CD4-positive, alpha-beta memory T cell (primary cell): Measurements from ENCODE around the gene STK24. TPM values are rescaled to one million over a fixed set of nuclear protein-coding genes. Genes with fewer than 3 reads are reported as not detected.

Experiments
- CTCF ChIA-PET: fragments of 350-600 bp; sonication (Branson Sonifier 250); formaldehyde crosslinking; loops from one replicate; lab custom pipeline; 2021; ENCODE audit warnings: inconsistent platforms; ENCODE audit not compliant: partially characterized antibody; lab: Charles Lee
- POLR2A ChIA-PET: fragments of 350-600 bp; sonication (Branson Sonifier 250); formaldehyde crosslinking; loops from one replicate; lab custom pipeline; 2021; ENCODE audit not compliant: partially characterized antibody; lab: Charles Lee
- DNase-seq, 5 donors: peaks; one replicate each; pipeline versions ENCODE4 v3.0.0 to v3.0.0-alpha.2; 2020 to 2022; ENCODE audit warnings: mixed read lengths in 1 of 5
- H3K27ac ChIP-seq: one replicate; pipeline ENCODE4 v1.7.0; 2013; ENCODE audit warnings: low read depth, low read length
- H3K27me3 ChIP-seq: 2 replicates; pipeline ENCODE4 v1.7.0; 2013; ENCODE audit warnings: mild to moderate bottlenecking, low read length, moderate library complexity; ENCODE audit not compliant: insufficient read depth
- H3K36me3 ChIP-seq: 2 replicates; pipeline ENCODE4 v1.7.0; 2013; ENCODE audit warnings: mild to moderate bottlenecking, low read length, moderate library complexity; ENCODE audit not compliant: insufficient read depth
- H3K4me1 ChIP-seq: 2 replicates; pipeline ENCODE4 v1.7.0; 2013; ENCODE audit warnings: mild to moderate bottlenecking, low read length, moderate library complexity; ENCODE audit not compliant: insufficient read depth
- H3K4me3 ChIP-seq, 2 donors: one replicate each; pipeline ENCODE4 v1.7.0; 2013; ENCODE audit warnings: low read length in 2 of 2, mild to moderate bottlenecking in 1 of 2
- H3K9me3 ChIP-seq, 2 donors: one replicate each; pipeline ENCODE4 v1.7.0; 2013; ENCODE audit warnings: low read length in 2 of 2, control low read depth in 1 of 2; ENCODE audit not compliant: control insufficient read depth in 1 of 2
- H3K27ac Mint-ChIP-seq, 7 donors: one replicate each; pipeline ENCODE4 v1.8.0; 2020 to 2021; ENCODE audit warnings: mixed read lengths in 7 of 7, mild to moderate bottlenecking in 6 of 7, inconsistent platforms in 3 of 7, moderate library complexity in 3 of 7
- H3K27me3 Mint-ChIP-seq, 2 donors: one replicate each; pipeline ENCODE4 v1.8.0; 2020 to 2021; ENCODE audit warnings: mixed read lengths in 2 of 2
- H3K36me3 Mint-ChIP-seq, 2 donors: one replicate each; pipeline ENCODE4 v1.8.0; 2020 to 2021; ENCODE audit warnings: mixed read lengths in 2 of 2, inconsistent platforms in 1 of 2, mild to moderate bottlenecking in 1 of 2
- H3K4me1 Mint-ChIP-seq, 4 donors: one replicate each; pipeline ENCODE4 v1.8.0; 2020 to 2021; ENCODE audit warnings: mixed read lengths in 4 of 4, mild to moderate bottlenecking in 1 of 4
- H3K4me3 Mint-ChIP-seq, 8 donors: one replicate each; pipeline ENCODE4 v1.8.0; 2020 to 2021; ENCODE audit warnings: mixed read lengths in 8 of 8, mild to moderate bottlenecking in 7 of 8, moderate library complexity in 6 of 8, inconsistent platforms in 3 of 8
- H3K9me3 Mint-ChIP-seq, 8 donors: one replicate each; pipeline ENCODE4 v1.8.0; 2020 to 2021; ENCODE audit warnings: mixed read lengths in 8 of 8, mild to moderate bottlenecking in 5 of 8, inconsistent platforms in 3 of 8, moderate library complexity in 1 of 8
- intact Hi-C: fragments of 100-400 bp; cut with micrococcal nuclease; formaldehyde crosslinking; loops from one replicate; pipeline ENCODE4 v1.15.1; 2023
- polyA plus RNA-seq, 2 donors: library from polyadenylated mRNA; unstranded; fragments of 300-500 nt; fragmentation: Illumina TruSeq; gene quantifications; one replicate each; pipeline ENCODE4 v1.2.3, GENCODE V29; 2021
- total RNA-seq, 2 experiments: library from RNA; stranded (reverse); gene quantifications; one replicate each; pipeline ENCODE4 v1.2.3, GENCODE V29; 2021

STK24 gene
- total and polyA plus RNA-seq, 4 experiments from 2014 or later, result 24.2 to 147 (median 118) TPM

GRCh38 chr13:98490195-98490836 is 86.6 kb downstream of the STK24 start:
- POLR2A ChIA-PET, result no interaction called here
- H3K4me1 ChIP-seq, result peaks cover 83% of the 10 kb centered on the region

GRCh38 chr13:98489446-98490194 is 87.3 kb downstream of the STK24 start:
- H3K36me3 Mint-ChIP-seq, result peaks cover 6 to 34% of the 10 kb centered on the region in 2 donors
- no peaks in the 10 kb centered on the region for H3K27me3 Mint-ChIP-seq
- no peak for DNase-seq
- ChIA-PET CTCF (interaction anchor here (1.0 kb wide), 1 partner anchor 164 kb away, joined by 3 read pairs; no protein-coding TSS in a partner anchor), POLR2A (no interaction called here)
- H3K4me3 Mint-ChIP-seq, result peak overlapping the region in 1 of 8 donors; percentile 18
- Histone ChIP-seq H3K9me3 (no peaks in the 10 kb centered on the region), H3K4me1 (peaks cover 86% of the 10 kb centered on the region), H3K36me3 (no peaks in the 10 kb centered on the region), H3K4me3 (no peak overlapping the region), H3K27me3 (no peaks in the 10 kb centered on the region), H3K27ac (no peak overlapping the region)
- H3K4me1 Mint-ChIP-seq, result peaks cover 73 to 94% (median 86%) of the 10 kb centered on the region in 4 donors
- H3K27ac Mint-ChIP-seq, result peak overlapping the region; percentile 26 to 82 (median 63)
- peaks cover 0 to 1% (median 0%) of the 10 kb centered on the region in 8 donors for H3K9me3 Mint-ChIP-seq
- intact Hi-C loops, result no loop called here

More at GRCh38 chr13:98490195-98490836, 86.6 kb downstream of the STK24 start:
- Mint-ChIP-seq H3K27ac (peak overlapping the region; percentile 26 to 73 (median 47)), H3K36me3 (peaks cover 12 to 34% of the 10 kb centered on the region in 2 donors), H3K9me3 (peaks cover 0 to 1% (median 0%) of the 10 kb centered on the region in 8 donors), H3K4me1 (peaks cover 69 to 92% (median 83%) of the 10 kb centered on the region in 4 donors), H3K27me3 (no peaks in the 10 kb centered on the region), H3K4me3 (peak overlapping the region in 1 of 8 donors; percentile 39)
- Histone ChIP-seq H3K9me3 (no peaks in the 10 kb centered on the region), H3K27ac (no peak overlapping the region), H3K36me3 (no peaks in the 10 kb centered on the region), H3K27me3 (no peaks in the 10 kb centered on the region), H3K4me3 (no peak overlapping the region)
- intact Hi-C loops, result no loop called here
- DNase-seq, result no peak
- CTCF ChIA-PET, result interaction anchor here (0.7 to 1.0 kb wide), 3 partner anchors 15 to 164 kb away, joined by 3 read pairs; no protein-coding TSS in a partner anchor

- Mint-ChIP-seq H3K27ac (peak overlapping the region in 6 of 7 donors; percentile 63 to 98 (median 83)), H3K4me3 (no peak overlapping the region), H3K27me3 (no peaks in the 10 kb centered on the region), H3K4me1 (peaks cover 76 to 99% (median 91%) of the 10 kb centered on the region in 4 donors), H3K9me3 (peaks cover 0 to 1% (median 0%) of the 10 kb centered on the region in 8 donors), H3K36me3 (peaks cover 4 to 34% of the 10 kb centered on the region in 2 donors)
- H3K4me1 ChIP-seq, result peaks cover 92% of the 10 kb centered on the region
- intact Hi-C loops, result no loop called here
- ChIA-PET POLR2A (interaction anchor here (1.1 kb wide), 1 partner anchor 12 kb away, joined by 5 read pairs; no protein-coding TSS in a partner anchor), CTCF (interaction anchor here (0.8 to 1.9 kb wide), 3 partner anchors 37 to 65 kb away, joined by 3 to 5 read pairs (median 3); no protein-coding TSS in a partner anchor)
- H3K27me3 ChIP-seq, result no peaks in the 10 kb centered on the region
- DNase-seq, result no peak
- no peaks in the 10 kb centered on the region for H3K36me3 ChIP-seq
- H3K27ac ChIP-seq, result no peak overlapping the region
- H3K9me3 ChIP-seq, result no peaks in the 10 kb centered on the region
- no peak overlapping the region for H3K4me3 ChIP-seq
These were observed 88.2 kb downstream of the STK24 start for GRCh38 chr13:98488736-98489135.

- intact Hi-C loops, result no loop called here
- H3K9me3 Mint-ChIP-seq, result peaks cover 0 to 1% (median 0%) of the 10 kb centered on the region in 8 donors
- Histone ChIP-seq H3K4me3 (no peak overlapping the region), H3K27ac (no peak overlapping the region), H3K27me3 (no peaks in the 10 kb centered on the region), H3K36me3 (no peaks in the 10 kb centered on the region), H3K4me1 (peaks cover 95% of the 10 kb centered on the region), H3K9me3 (no peaks in the 10 kb centered on the region)
- H3K27me3 Mint-ChIP-seq, result no peaks in the 10 kb centered on the region
- H3K4me1 Mint-ChIP-seq, result peaks cover 72 to 100% (median 93%) of the 10 kb centered on the region in 4 donors
- POLR2A ChIA-PET, result no interaction called here
- peak overlapping the region in 3 of 8 donors; percentile 19 to 32 (median 26) for H3K4me3 Mint-ChIP-seq
- H3K27ac Mint-ChIP-seq, result peak overlapping the region; percentile 22 to 98 (median 88)
- DNase-seq, result no peak
- CTCF ChIA-PET, result interaction anchor here (1.6 to 11.0 kb wide), 4 partner anchors 12 to 165 kb away, joined by 3 to 101 read pairs (median 7); no protein-coding TSS in a partner anchor
- peaks cover 7 to 33% of the 10 kb centered on the region in 2 donors for H3K36me3 Mint-ChIP-seq
These were observed 89.4 kb downstream of the STK24 start for GRCh38 chr13:98487522-98487921.

GRCh38 chr13:98487016-98487415 is 89.9 kb downstream of the STK24 start:
- intact Hi-C loops, result no loop called here
- no peak overlapping the region for H3K4me3 ChIP-seq
- H3K27me3 ChIP-seq, result no peaks in the 10 kb centered on the region
- CTCF ChIA-PET, result interaction anchor here (1.3 to 11.0 kb wide), 5 partner anchors 13 to 166 kb away, joined by 3 to 101 read pairs (median 5); no protein-coding TSS in a partner anchor
- H3K27ac Mint-ChIP-seq, result peak overlapping the region; percentile 68 to 98 (median 90)
- peaks cover 0 to 1% (median 0%) of the 10 kb centered on the region in 8 donors for H3K9me3 Mint-ChIP-seq
- peak overlapping the region; percentile 50 for H3K27ac ChIP-seq
- H3K27me3 Mint-ChIP-seq, result no peaks in the 10 kb centered on the region
- H3K4me3 Mint-ChIP-seq, result peak overlapping the region in 4 of 8 donors; percentile 36 to 49 (median 39)
- no peak for DNase-seq
- H3K36me3 ChIP-seq, result no peaks in the 10 kb centered on the region
- no peaks in the 10 kb centered on the region for H3K9me3 ChIP-seq
- peaks cover 68 to 100% (median 91%) of the 10 kb centered on the region in 4 donors for H3K4me1 Mint-ChIP-seq
- H3K36me3 Mint-ChIP-seq, result peaks cover 7 to 28% of the 10 kb centered on the region in 2 donors
- H3K4me1 ChIP-seq, result peaks cover 95% of the 10 kb centered on the region
- POLR2A ChIA-PET, result no interaction called here

GRCh38 chr13:98486412-98486811 is 90.5 kb downstream of the STK24 start:
- ChIA-PET CTCF (interaction anchor here (1.3 to 11.0 kb wide), 3 partner anchors 13 to 166 kb away, joined by 4 to 101 read pairs (median 9); no protein-coding TSS in a partner anchor), POLR2A (interaction anchor here (1.1 kb wide), 1 partner anchor 20 kb away, joined by 3 read pairs; no protein-coding TSS in a partner anchor)
- no peak for DNase-seq
- Mint-ChIP-seq H3K27ac (peak overlapping the region; percentile 68 to 98 (median 90)), H3K36me3 (peaks cover 7 to 31% of the 10 kb centered on the region in 2 donors), H3K27me3 (no peaks in the 10 kb centered on the region), H3K4me3 (peak overlapping the region in 5 of 8 donors; percentile 17 to 49 (median 36)), H3K4me1 (peaks cover 68 to 100% (median 90%) of the 10 kb centered on the region in 4 donors), H3K9me3 (peaks cover 0 to 1% (median 0%) of the 10 kb centered on the region in 8 donors)
- Histone ChIP-seq H3K27me3 (no peaks in the 10 kb centered on the region), H3K4me1 (peaks cover 98% of the 10 kb centered on the region), H3K27ac (peak overlapping the region; percentile 50), H3K36me3 (no peaks in the 10 kb centered on the region), H3K4me3 (no peak overlapping the region), H3K9me3 (no peaks in the 10 kb centered on the region)
- intact Hi-C loops, result no loop called here
